GM10248 (cell line): ENCODE data around the gene RNF183.

Experiments
- CTCF ChIA-PET: fragments of 300-600 bp; sonication (Branson Sonifier 250); formaldehyde crosslinking; extraction: SDS; loops from one replicate; lab custom pipeline; 2021; ENCODE audit warnings: antibody characterized with exemption; lab: Yijun Ruan, JAX
- POLR2A ChIA-PET: fragments of 350-650 bp; sonication (Branson Sonifier 250); formaldehyde crosslinking; extraction: SDS; loops from one replicate; lab custom pipeline; 2020; ENCODE audit warnings: antibody characterized with exemption; lab: Yijun Ruan, JAX
- DNase-seq: peaks from one replicate; pipeline ENCODE4 v3.0.0; 2012; ENCODE audit errors: extremely low spot score
- CTCF ChIP-seq: IDR thresholded peaks from 2 replicates; pipeline ENCODE4 v1.5.1; 2012; ENCODE audit warnings: mild to moderate bottlenecking, low read depth; ENCODE audit errors: extremely low read depth, missing control alignments, control extremely low read depth

RNF183 gene

GRCh38 chr9:113320051-113320450 is 16.9 kb upstream of the RNF183 start:
- POLR2A ChIA-PET: no interaction called here
- TF ChIP-seq CTCF: no peak
- DNase-seq: no peak
- CTCF ChIA-PET: interaction anchor here (0.7 to 1.8 kb wide), 5 partner anchors 20 to 338 kb away, joined by 3 to 8 read pairs (median 5); partner anchors contain the start of gene WDR31

GRCh38 chr9:113319054-113319453 is 15.9 kb upstream of the RNF183 start:
- no peak for DNase-seq
- no peak for TF ChIP-seq CTCF
- POLR2A ChIA-PET: no interaction called here
- CTCF ChIA-PET: interaction anchor here (1.0 to 1.8 kb wide), 7 partner anchors 12 to 339 kb away, joined by 3 to 8 read pairs (median 3); partner anchors contain the start of genes ALAD and WDR31

DNA sequence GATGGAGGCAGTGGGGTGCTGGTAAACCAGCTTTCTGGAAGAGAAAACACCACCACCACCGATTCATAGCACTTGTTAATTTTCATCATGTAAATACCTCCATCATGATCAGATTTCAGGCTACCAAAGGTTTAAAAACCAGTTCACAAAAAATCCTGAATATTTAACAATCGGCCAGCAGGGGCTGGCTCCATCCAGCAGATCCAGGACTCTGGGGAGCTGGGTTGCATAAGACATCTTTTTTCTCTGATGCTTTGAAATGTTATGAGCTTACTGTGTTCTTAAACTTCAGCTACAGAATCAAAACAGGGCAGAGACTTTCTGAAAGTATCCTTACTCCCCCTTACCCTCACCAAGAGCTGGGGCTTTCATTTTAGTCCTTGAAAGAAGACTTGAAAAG is 14.6 kb upstream of the RNF183 start:
- DNase-seq: no peak
- POLR2A ChIA-PET: no interaction called here
- CTCF ChIA-PET: interaction anchor here (0.7 to 1.6 kb wide), 4 partner anchors 11 to 128 kb away, joined by 3 read pairs; no protein-coding TSS in a partner anchor
- no peak for TF ChIP-seq CTCF

GRCh38 chr9:113316030-113316429 is 12.9 kb upstream of the RNF183 start:
- POLR2A ChIA-PET: no interaction called here
- CTCF ChIA-PET: interaction anchor here (0.9 to 1.8 kb wide), 3 partner anchors 12 to 24 kb away, joined by 4 read pairs; partner anchors contain the start of gene WDR31
- TF ChIP-seq CTCF: no peak
- no peak for DNase-seq

DNA sequence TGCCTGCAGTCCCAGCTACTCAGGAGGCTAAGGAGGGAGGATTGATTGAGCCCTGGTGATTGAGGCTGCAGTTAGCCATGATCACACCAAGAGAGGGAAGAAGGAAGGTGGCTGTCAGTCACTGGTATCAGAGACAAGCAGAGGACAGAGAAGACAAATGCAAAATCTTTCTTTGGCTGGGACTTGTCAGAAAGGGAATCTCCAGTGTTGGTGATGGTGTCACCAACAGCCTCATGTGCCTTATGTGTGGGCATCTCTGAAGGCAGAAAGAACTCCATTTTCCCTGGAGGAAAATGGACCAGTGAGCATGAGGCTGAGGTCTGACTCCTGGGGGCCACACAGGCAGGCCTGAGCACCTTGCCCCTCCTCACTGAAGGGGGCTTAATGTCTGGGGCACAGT is 12.1 kb upstream of the RNF183 start:
- no peak for DNase-seq
- TF ChIP-seq CTCF: no peak
- POLR2A ChIA-PET: no interaction called here
- CTCF ChIA-PET: interaction anchor here (1.2 to 1.8 kb wide), 2 partner anchors 8 to 25 kb away, joined by 4 read pairs; partner anchors contain the start of gene WDR31

DNA sequence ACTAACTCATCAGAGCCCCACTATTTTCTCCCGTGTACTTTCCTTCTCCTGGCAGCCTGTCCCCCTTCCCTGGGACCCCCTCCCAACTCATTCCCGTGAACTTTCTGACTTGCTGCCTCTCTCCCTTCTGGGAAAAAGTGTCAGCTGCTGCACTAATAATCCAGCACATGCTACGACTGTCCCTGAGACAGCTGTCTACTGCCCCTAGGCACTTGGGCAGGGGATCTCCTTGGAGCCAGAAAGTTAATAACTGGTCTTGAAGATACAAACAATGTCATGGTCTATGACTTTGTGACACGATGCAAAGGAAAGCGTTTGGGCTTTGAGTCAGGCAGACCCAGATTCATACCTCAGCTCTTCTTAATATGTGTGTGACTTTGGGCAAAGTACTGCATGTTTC is 10.1 kb upstream of the RNF183 start:
- ChIA-PET POLR2A (no interaction called here), CTCF (interaction anchor here (1.0 to 1.2 kb wide), 2 partner anchors 17 to 342 kb away, joined by 3 read pairs; no protein-coding TSS in a partner anchor)
- no peak for TF ChIP-seq CTCF
- no peak for DNase-seq

GRCh38 chr9:113311961-113312360 is 8.8 kb upstream of the RNF183 start:
- ChIA-PET POLR2A (no interaction called here), CTCF (interaction anchor here (0.7 to 3.6 kb wide), 7 partner anchors 16 to 347 kb away, joined by 3 to 14 read pairs (median 3); partner anchors contain the start of gene ALAD)
- no peak for DNase-seq
- TF ChIP-seq CTCF: no peak
